Glomerular visceral epithelial cell (primary cell): Measurements from ENCODE around the gene WNT8A.

Source experiments
- DNase-seq: peaks from one replicate; pipeline ENCODE4 v3.0.0-alpha.2; 2016; ENCODE audit errors: extremely low spot score

Gene WNT8A

GRCh38 chr5:138091685-138092084, 7.9 kb downstream of the WNT8A start:
- no peak for DNase-seq

DNA sequence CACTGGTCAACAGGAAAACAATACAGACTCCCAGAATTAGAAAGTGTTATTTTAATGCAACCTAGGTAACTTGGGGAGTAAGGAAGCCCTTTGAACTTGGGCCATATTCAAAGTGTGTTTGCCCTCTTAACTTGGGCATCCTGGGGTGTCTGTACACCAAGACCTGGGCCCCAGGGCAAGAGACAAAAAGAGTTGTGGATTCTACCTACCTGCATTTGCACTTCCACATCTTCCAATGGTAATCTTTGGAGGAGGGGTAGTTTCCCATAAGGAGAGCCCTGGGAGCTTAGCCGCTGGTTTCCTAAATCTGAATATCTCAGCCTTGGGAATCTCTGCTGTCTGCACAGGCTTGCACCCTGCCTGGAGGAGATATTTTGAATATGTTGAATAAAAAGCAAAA, 8.5 kb downstream of the WNT8A start:
- DNase-seq: no peak

DNA sequence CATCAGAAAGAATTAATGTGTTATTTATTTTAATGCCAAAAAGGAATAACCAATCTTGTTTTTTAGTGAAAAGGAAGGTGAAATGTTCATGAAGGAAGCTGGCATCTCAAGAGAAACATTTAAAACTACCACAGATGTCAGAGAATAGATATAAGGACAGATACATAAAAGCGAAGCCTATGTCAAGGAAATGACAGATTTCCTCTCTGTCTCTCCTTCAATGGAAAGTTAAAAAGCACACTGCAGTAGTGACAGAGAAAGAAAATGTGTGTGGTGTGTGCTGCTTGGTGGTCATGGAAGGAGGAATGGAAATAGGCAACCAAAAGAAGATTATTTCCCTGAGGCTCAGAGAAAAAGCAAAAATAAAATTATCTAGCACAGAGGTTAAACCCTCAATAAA, 9.2 kb downstream of the WNT8A start:
- DNase-seq: no peak

DNA sequence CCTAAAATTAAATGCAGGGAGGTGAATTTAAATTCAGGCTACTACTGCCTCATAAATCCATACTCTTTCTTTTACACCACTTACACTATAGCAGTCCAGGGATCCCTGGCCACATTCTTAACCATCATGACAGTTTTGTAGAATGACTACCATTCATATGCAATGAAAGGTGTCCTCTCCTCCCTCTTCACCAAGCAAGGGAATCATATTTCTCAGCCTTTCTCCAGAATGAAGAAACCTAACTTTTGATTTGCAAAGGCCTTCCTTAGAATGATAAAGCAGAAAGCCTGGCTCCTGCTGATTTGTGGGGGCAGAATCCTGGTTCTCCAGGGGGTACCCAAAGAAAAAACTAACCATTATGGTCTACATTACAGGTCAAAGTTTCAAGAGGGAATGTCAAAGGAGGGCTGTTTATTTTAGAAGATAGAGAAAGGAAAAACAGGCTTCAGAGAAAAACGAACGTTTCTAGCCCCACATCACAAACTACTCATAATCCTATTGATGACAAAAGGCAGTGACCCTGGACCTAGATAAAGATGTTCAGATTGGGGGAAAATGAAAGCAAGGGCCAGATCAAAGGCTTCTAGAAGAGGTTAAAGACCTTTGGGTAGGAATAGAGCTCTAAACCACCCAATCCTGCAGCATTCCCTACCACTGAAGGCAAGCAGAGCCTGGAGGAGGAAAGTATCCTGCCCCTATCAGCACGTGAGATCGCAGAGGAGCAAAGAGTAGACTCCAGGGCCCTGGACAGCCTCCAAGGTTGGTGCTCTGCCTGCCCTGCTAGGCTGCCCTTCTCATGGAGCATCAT, 11.5 kb downstream of the WNT8A start:
- no peak for DNase-seq

- no peak for DNase-seq
Observed at GRCh38 chr5:138096363-138096762, 12.5 kb downstream of the WNT8A start.

DNA sequence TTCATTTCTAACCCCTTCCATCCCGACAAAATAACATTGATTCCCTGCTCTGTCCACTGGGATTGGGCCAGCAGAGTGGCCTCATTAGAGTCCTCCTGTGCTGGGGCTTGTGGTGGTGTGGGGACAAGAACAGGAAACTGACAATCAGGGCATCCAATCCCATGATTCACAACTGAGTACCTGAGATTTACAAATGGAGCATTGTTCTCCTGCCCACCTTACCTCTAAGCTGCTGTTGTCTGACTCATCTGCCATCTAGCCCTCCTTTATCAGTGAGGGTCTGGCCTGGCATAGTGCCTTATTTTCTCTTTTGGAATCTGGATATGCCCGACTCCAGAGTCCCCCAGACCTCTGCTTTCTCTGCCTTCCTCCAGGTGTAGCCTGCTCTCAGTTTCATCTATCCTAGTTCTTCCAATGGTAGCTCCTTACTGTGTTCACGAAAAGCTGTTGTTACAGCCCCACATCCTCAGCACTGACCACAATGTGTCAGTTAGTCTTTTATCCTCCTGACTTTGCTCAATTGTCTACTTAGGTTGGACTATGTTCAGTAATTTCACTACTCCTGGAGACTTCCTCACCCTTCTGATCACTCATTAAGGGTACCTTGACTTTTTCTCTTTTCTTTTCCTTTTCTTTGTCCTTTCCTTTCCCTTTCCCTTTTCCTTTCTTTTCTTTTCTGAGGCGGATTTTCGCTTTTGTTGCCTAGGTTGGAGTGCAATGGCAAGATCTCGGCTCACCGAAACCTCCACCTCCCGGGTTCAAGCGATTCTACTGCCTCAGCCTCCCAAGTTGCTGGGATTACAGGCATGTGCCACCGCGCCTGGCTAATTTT, 13.4 kb downstream of the WNT8A start:
- no peak for DNase-seq

- DNase-seq: no peak
Observed at GRCh38 chr5:138102454-138103318, 18.9 kb downstream of the WNT8A start.

DNA sequence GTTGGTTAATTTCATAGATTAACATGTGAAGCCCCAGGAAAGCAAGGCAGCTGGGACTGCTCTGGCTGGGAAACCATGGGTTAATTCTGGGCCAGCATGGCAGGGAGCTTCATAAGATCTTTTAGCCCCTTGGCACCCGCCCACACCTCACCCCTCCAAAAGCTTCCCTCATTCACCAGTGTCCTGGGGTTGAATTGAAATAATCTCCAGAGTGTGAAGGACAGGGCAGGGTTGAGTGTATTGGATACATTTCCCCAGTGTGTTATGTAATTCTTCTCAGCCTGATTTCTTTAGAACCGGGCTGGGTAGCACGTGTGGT, 19.4 kb downstream of the WNT8A start:
- DNase-seq: no peak

DNA sequence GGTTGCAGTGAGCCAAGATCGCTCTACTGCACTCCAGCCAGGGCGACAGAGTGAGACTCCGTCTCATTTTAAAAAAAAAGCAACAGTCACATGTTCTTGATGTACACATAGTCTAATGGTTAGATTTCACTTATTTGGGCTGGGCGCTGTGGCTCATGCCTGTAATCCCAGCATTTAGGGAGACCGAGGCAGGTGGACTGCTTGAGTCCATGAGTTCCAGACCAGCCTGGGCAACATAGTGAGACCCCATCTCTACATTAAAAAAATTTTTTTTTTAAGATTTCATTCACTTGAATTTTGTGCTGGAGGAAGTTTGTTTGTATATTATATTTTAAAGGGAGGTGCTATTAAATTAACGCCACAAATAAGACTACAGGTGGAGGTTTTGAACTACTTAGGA, 21.9 kb downstream of the WNT8A start:
- no peak for DNase-seq

DNA sequence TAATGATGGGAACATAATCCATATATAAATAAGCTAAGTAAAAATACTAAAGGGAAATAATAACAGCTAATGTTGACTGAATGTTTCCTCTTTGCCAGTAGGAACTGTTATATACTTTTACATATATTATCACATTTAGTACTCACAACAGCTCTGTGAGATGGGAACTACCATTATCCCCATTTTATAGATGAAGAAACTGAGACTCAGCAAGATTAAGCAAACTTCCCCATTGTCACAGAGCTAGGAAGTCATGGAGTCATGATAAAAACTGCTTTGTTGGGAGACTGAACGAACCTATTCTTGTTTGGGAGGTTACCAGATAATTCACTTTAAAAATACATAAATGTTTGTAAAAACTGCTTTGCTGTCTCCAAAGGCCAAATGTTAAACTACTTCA, 23.4 kb downstream of the WNT8A start:
- DNase-seq: no peak

GRCh38 chr5:138109463-138110265, 25.8 kb downstream of the WNT8A start:
- peak; percentile 35 for DNase-seq

GRCh38 chr5:138110266-138110963, 26.6 kb downstream of the WNT8A start:
- DNase-seq: peak; percentile 15

DNA sequence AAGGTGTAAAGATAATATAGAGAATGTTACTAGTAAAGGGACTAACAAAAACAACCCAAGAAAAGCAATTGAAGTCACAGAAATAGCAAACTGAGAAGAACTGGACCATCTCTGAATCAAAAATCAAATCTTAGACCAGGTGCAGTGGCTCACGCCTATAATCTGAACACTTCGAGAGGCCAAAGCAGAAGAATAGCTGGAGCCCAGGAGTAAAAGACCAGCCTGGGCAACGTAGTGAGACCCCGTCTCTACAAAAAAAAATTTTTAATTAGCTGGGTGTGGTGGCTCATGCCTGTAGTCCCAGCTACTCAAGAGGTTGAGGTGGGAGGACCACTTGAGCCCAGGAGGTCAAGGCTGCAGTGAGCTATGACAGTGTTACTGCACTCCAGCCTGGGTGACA, 27.3 kb downstream of the WNT8A start:
- no peak for DNase-seq

GRCh38 chr5:138111937-138112336, 28.1 kb downstream of the WNT8A start:
- DNase-seq: peak; percentile 11

GRCh38 chr5:138115254-138115653, 31.4 kb downstream of the WNT8A start:
- no peak for DNase-seq

DNA sequence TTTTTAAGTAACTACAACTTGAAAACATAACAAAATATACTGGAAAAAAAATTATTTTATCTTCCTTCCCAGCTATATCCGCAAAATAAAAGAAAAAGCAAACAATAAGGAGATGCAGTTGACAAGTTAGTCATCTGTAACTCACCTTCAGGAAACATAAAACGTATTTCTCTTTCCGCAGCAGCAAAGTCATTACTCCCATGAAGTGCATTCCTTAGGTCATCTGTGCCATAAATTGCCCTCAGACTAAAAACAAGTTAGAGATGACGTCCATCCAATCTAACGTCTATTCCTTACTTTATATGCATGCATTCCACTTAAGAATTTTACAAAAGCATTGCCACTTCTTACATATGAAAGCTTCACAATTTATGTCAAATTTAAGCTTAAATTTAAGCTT, 44.5 kb downstream of the WNT8A start:
- DNase-seq: no peak

DNA sequence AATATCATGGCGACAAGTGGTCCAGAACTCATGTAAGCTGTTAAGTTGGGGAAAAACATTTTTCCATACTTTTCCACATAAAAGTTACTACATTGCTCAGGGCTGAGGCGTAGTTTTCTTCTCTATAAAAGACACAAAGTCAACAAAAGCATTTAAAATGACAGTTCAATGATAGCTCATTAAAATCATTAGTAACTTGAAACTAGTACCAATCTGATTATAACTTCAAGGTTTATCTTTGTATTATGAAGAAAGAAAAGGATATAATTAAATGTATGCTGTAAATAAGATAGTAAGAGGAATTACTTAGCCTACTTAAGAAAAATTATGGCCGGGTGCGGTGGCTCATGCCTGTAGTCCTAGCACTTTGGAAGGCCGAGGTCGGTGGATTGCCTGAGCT, 45.5 kb downstream of the WNT8A start:
- no peak for DNase-seq

DNA sequence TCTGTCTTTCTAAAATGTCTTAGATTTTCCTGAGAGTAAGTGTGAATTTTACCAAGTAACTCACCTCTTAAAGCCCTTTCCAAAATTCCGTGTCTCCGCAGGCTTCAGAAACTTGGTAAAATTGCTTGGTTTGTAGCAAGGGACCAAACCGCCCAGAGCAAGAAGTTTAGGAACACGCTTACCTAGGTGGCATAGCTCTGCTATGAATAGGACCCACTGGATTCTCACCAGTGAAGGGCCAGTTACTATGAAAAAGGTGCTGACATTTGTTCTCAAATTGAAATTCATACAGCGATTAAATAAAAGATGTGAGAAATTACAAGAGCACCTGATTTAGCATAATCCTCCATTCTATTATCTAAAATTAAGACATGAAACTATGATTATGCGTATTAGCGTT, 48.7 kb downstream of the WNT8A start:
- no peak for DNase-seq

GRCh38 chr5:138138949-138139780, 55.3 kb downstream of the WNT8A start, which contains the start of gene NME5:
Gene NME5, minus strand, starts transcription at chr5:138139428. Its CDS starts 648 bp downstream, at chr5:138138780.
- peak; percentile 35 for DNase-seq

DNA sequence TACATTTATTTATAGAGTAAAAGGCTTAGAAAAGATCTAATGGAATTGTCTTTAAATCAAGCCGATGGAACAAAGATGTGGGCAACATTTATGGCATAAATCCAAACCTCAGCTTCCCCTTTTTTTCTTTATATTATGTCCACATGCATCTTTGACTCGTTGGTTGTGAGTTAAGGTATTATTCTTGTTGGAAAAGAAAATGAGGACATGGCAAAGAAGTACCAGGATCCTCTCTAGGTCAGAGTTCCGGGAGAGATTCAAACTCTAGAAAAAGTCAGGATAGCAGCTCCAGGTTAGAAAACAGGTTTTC, 55.9 kb downstream of the WNT8A start:
- DNase-seq: no peak
